ENCODE data around the gene C1QA. TPM values are rescaled to one million over a fixed set of nuclear protein-coding genes. Genes with fewer than 3 reads are reported as not detected.

C1QA gene
- total and polyA plus RNA-seq, 12 donors = 16.4 to 386 (median 34.6) TPM

DNA sequence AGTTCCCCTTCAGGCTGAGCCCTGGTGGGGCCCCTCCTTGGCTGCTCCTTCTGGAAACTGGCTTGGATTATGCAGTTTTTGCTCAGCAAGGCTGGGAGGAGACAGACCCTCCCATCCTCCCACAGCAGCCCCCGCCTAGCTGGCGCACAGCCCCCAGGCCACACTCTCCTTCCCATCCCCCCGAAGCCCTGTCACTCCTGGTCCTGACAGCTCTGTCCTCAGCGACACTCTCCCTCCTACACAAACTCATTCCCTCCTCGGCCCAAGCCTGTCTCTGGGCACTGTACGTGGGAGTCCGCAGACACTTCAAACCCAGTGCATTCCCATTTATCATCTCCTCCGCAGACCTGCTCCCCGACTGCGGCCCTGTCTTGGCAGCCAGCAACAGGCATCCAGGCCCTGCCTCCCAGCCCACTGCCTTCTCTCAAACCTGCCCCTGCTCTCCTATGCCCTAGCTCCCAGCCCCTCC, 49.2 kb downstream of the C1QA start:
- ATAC-seq = no peak
- H3K4me3 ChIP-seq = no peak overlapping the region
- no peaks in the 10 kb centered on the region for H3K4me1 ChIP-seq
- no peaks in the 10 kb centered on the region for H3K36me3 ChIP-seq
- WGBS, 2 donors = 38 to 43% methylated on average over 10 of the region's 10 CpGs
- TF ChIP-seq CTCF (IDR thresholded peaks at IDR 0.05) = no peak
- no peak for DNase-seq
- no peak overlapping the region for H3K27ac ChIP-seq
- no peaks in the 10 kb centered on the region for H3K9me3 ChIP-seq
- intact Hi-C loops (cut with DNase I) = no loop called here
- peaks cover 0 to 64% (median 27%) of the 10 kb centered on the region in 7 donors for H3K27me3 ChIP-seq

- WGBS, 2 donors = 77 to 78% methylated on average over 2 of the region's 2 CpGs
- Histone ChIP-seq H3K36me3 (no peaks in the 10 kb centered on the region), H3K4me1 (no peaks in the 10 kb centered on the region), H3K27me3 (peaks cover 0 to 55% (median 27%) of the 10 kb centered on the region in 7 donors), H3K4me3 (no peak overlapping the region), H3K9me3 (no peaks in the 10 kb centered on the region), H3K27ac (no peak overlapping the region)
- no peak for TF ChIP-seq CTCF (IDR thresholded peaks at IDR 0.05)
- ATAC-seq = no peak
- intact Hi-C loops (cut with DNase I) = no loop called here
- DNase-seq = no peak
Measured at GRCh38 chr1:22687191-22687590, 50.8 kb downstream of the C1QA start.

DNA sequence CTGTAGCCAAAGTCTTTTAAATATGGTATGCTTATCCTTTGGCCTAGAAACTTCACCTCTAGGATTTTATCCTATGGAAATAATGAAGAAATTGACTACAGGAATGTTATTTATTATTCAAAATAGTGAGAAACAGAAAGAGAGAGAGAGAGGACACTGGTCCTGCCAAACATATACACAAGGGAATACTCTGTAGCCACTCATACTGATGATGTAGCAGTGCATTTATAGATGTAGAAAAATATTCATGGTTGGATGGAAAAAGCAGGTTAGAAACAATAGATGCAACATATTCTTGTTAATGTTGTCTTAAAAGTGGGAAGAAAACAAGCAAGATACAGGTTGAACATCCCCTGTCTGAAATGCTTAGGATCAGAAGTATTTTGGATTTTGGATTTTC, 52.0 kb downstream of the C1QA start:
- peaks cover 0 to 46% (median 27%) of the 10 kb centered on the region in 7 donors for H3K27me3 ChIP-seq
- intact Hi-C loops (cut with DNase I) = no loop called here
- no peaks in the 10 kb centered on the region for H3K36me3 ChIP-seq
- no peak overlapping the region for H3K27ac ChIP-seq
- H3K4me3 ChIP-seq = no peak overlapping the region
- H3K4me1 ChIP-seq = no peaks in the 10 kb centered on the region
- ATAC-seq (no peak), DNase-seq (no peak)
- no peak for TF ChIP-seq CTCF (IDR thresholded peaks at IDR 0.05)
- no peaks in the 10 kb centered on the region for H3K9me3 ChIP-seq

Small RNAs within 50 kb of the gene (microRNA-seq; reads per million reads assigned to microRNA genes)
- 0 reads per million in 2 donors for gene MIR6127

Other genes with a start within 250 kb of the C1QA start
- gene ZBTB40, start 184.8 kb upstream of the C1QA start, total RNA-seq = 10 to 100 TPM in 9 of 10 donors, 1 to 10 TPM in 1; 8.5 to 18.2 (median 14.2) TPM
- 1 to 10 TPM; 3.2 to 6.4 TPM for gene ZBTB40, start 184.8 kb upstream of the C1QA start, polyA plus RNA-seq
- gene EPHA8, start 73.1 kb upstream of the C1QA start, total RNA-seq = under 1 TPM in 1 of 10 donors, not detected in 9; 0.30 TPM
- under 1 TPM in 1 of 2 donors, not detected in 1; 0.12 TPM for gene EPHA8, start 73.1 kb upstream of the C1QA start, polyA plus RNA-seq
- gene C1QC, start 7.0 kb downstream of the C1QA start, total RNA-seq = 100 to 1,000 TPM in 2 of 10 donors, 10 to 100 TPM in 8; 15.9 to 389 (median 27.8) TPM
- 10 to 100 TPM; 18.0 to 73.9 TPM for gene C1QC, start 7.0 kb downstream of the C1QA start, polyA plus RNA-seq
- 100 to 1,000 TPM in 2 of 10 donors, 10 to 100 TPM in 8; 10.0 to 367 (median 21.8) TPM for gene C1QB, start 16.6 kb downstream of the C1QA start, total RNA-seq
- gene C1QB, start 16.6 kb downstream of the C1QA start, polyA plus RNA-seq = 100 to 1,000 TPM in 1 of 2 donors, 10 to 100 TPM in 1; 32.3 to 100 TPM
- gene EPHB2, start 74.2 kb downstream of the C1QA start, total RNA-seq = 1 to 10 TPM in 4 of 10 donors, under 1 TPM in 6; 0.34 to 5.0 (median 0.85) TPM
- gene EPHB2, start 74.2 kb downstream of the C1QA start, polyA plus RNA-seq = 1 to 10 TPM in 1 of 2 donors, under 1 TPM in 1; 0.15 to 1.5 TPM

Data from heart right ventricle (tissue), 16 donors.